Ramos (cell line): ENCODE data around the gene H2AZ1.

ENCODE experiments used
- in situ Hi-C: fragments of 300-500 bp; cut with MboI; formaldehyde crosslinking; loops from one replicate; pipeline ENCODE4 v1.14.3; 2022; ENCODE audit warnings: low sequenced_read_pairs; ENCODE audit not compliant: unreplicated experiment

The H2AZ1 gene

GRCh38 chr4:99947190-99947578, 2.9 kb downstream of the H2AZ1 start:
- in situ Hi-C loops = loop anchor here (10.0 kb wide), 1 partner anchor 132 kb away; the partner anchor contains the start of gene DAPP1

GRCh38 chr4:99946356-99947189, 3.5 kb downstream of the H2AZ1 start, which contains the start of gene DNAJB14:
TSS of gene DNAJB14 (minus strand) at chr4:99946618. CDS start at chr4:99946571, 47 bp downstream.
- in situ Hi-C loops = loop anchor here (10.0 kb wide), 1 partner anchor 132 kb away; the partner anchor contains the start of gene DAPP1

GRCh38 chr4:99945718-99946355, 4.2 kb downstream of the H2AZ1 start:
- in situ Hi-C loops = loop anchor here (10.0 kb wide), 1 partner anchor 131 kb away; the partner anchor contains the start of gene DAPP1

GRCh38 chr4:99943904-99944437, 6.1 kb downstream of the H2AZ1 start:
- in situ Hi-C loops = loop anchor here (10.0 kb wide), 1 partner anchor 129 kb away; the partner anchor contains the start of gene DAPP1

GRCh38 chr4:99938243-99938753, 11.8 kb downstream of the H2AZ1 start:
- in situ Hi-C loops = no loop called here

GRCh38 chr4:99934891-99935290, 15.2 kb downstream of the H2AZ1 start:
- in situ Hi-C loops = no loop called here

- in situ Hi-C loops = no loop called here
Measured at GRCh38 chr4:99927566-99927965, 22.5 kb downstream of the H2AZ1 start.

- in situ Hi-C loops = no loop called here
Measured at GRCh38 chr4:99921174-99921573, 28.9 kb downstream of the H2AZ1 start.

GRCh38 chr4:99918656-99919055, 31.4 kb downstream of the H2AZ1 start:
- in situ Hi-C loops = no loop called here

GRCh38 chr4:99917575-99917974, 32.5 kb downstream of the H2AZ1 start:
- in situ Hi-C loops = no loop called here

- in situ Hi-C loops = no loop called here
Measured at GRCh38 chr4:99915449-99915848, 34.6 kb downstream of the H2AZ1 start.
